Astrocyte (in vitro differentiated cells and primary cell): ENCODE results near the gene LGI2. TPM values are rescaled to one million over a fixed set of nuclear protein-coding genes. Genes with fewer than 3 reads are reported as not detected.
"Not testable (repeated sequence)": the region's sequence is repeated elsewhere in the genome, so short reads cannot be mapped to it uniquely, and the experiment has no call there.

ENCODE experiments used
- DNase-seq: peaks from one replicate; pipeline ENCODE4 v3.0.0-alpha.2; 2010; ENCODE audit warnings: low read depth
- FAIRE-seq: peaks from 2 replicates; lab custom pipeline; 2011; peaks lifted over from hg19 to GRCh38; lab: Jason Lieb, UNC
- H2AFZ ChIP-seq: 2 replicates; pipeline ENCODE4 v1.6.0; 2012; ENCODE audit warnings: low read depth, low read length, inconsistent platforms
- H3K27ac ChIP-seq: 2 replicates; pipeline ENCODE4 v1.5.1; 2011; ENCODE audit warnings: low read depth, low read length, inconsistent platforms
- H3K27me3 ChIP-seq: 2 replicates; pipeline ENCODE4 v1.6.0; 2011; ENCODE audit warnings: low read length, inconsistent platforms; ENCODE audit not compliant: insufficient read depth
- H3K36me3 ChIP-seq: 2 replicates; pipeline ENCODE4 v1.5.1; 2011; ENCODE audit warnings: low read length, inconsistent platforms; ENCODE audit not compliant: insufficient read depth
- H3K4me1 ChIP-seq: 2 replicates; pipeline ENCODE4 v1.5.1; 2011; ENCODE audit warnings: low read length, inconsistent platforms; ENCODE audit not compliant: insufficient read depth
- H3K4me2 ChIP-seq: 2 replicates; pipeline ENCODE4 v1.6.0; 2012; ENCODE audit warnings: low read length, inconsistent platforms
- H3K4me3 ChIP-seq: 2 replicates; pipeline ENCODE4 v1.5.1; 2011; ENCODE audit warnings: low read depth, mild to moderate bottlenecking, low read length, inconsistent platforms; ENCODE audit not compliant: insufficient read depth
- H3K79me2 ChIP-seq: 2 replicates; pipeline ENCODE4 v1.6.0; 2012; ENCODE audit warnings: mild to moderate bottlenecking, low read length, inconsistent platforms; ENCODE audit not compliant: insufficient read depth
- H3K9ac ChIP-seq: 2 replicates; pipeline ENCODE4 v1.6.0; 2012; ENCODE audit warnings: mild to moderate bottlenecking, low read length, inconsistent platforms
- H3K9me3 ChIP-seq: 2 replicates; pipeline ENCODE4 v1.5.1; 2012; ENCODE audit warnings: low read depth, mild to moderate bottlenecking, low read length, inconsistent platforms; ENCODE audit not compliant: insufficient read depth
- H4K20me1 ChIP-seq: 2 replicates; pipeline ENCODE4 v1.6.0; 2012; ENCODE audit warnings: low read length, inconsistent platforms; ENCODE audit not compliant: insufficient read depth
- H3K27ac Mint-ChIP-seq: one replicate; pipeline ENCODE4 v1.8.0; 2021; ENCODE audit warnings: mild to moderate bottlenecking, mixed read lengths; ENCODE audit not compliant: unreplicated experiment
- H3K27me3 Mint-ChIP-seq: one replicate; pipeline ENCODE4 v1.8.0; 2021; ENCODE audit warnings: low read depth, mixed read lengths; ENCODE audit not compliant: unreplicated experiment
- H3K36me3 Mint-ChIP-seq: one replicate; pipeline ENCODE4 v1.8.0; 2021; ENCODE audit warnings: low read depth, mixed read lengths; ENCODE audit not compliant: unreplicated experiment
- H3K4me1 Mint-ChIP-seq: one replicate; pipeline ENCODE4 v1.8.0; 2021; ENCODE audit warnings: low read depth, mixed read lengths; ENCODE audit not compliant: unreplicated experiment
- H3K4me3 Mint-ChIP-seq: one replicate; pipeline ENCODE4 v1.8.0; 2021; ENCODE audit warnings: mild to moderate bottlenecking, moderate library complexity, mixed read lengths; ENCODE audit not compliant: unreplicated experiment
- H3K9me3 Mint-ChIP-seq: one replicate; pipeline ENCODE4 v1.8.0; 2021; ENCODE audit warnings: mild to moderate bottlenecking, mixed read lengths; ENCODE audit not compliant: unreplicated experiment
- EZH2 ChIP-seq: IDR thresholded peaks from 2 replicates; pipeline ENCODE4 v1.6.1; 2012; ENCODE audit warnings: mild to moderate bottlenecking, low read length, inconsistent platforms; ENCODE audit not compliant: insufficient read depth
- total RNA-seq: library from RNA; stranded (reverse); gene quantifications from 2 replicates; pipeline ENCODE4 v1.2.1, GENCODE V29; 2021
- TF ChIP-seq, protein P1 (sequence below): IDR thresholded peaks from 2 replicates; pipeline ENCODE4 v1.5.1; 2011; ENCODE audit warnings: low read depth, mild to moderate bottlenecking, inconsistent platforms, low read length, moderate library complexity; ENCODE audit not compliant: insufficient read depth

Gene LGI2
- total RNA-seq, 1 donor from 2014 or later, result 0.27 TPM

DNA sequence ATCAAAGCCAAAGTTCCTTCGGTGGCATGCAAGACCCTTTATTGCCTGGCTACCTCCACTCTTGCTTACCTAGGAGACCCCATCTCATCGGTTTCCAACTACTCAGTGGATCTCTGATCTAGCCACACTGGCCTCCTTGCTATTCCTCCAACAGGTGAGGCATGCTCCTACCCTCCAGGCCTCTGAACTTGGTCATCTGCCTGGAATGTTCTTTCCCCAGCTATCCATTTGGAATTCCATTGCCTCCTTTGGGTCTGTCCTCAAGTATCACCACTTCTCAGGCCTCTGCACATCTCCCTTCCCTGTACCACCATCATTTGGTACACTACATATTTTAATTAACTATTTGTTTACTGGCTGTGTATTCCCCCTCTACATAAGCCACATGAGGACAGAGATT, 11.2 kb downstream of the LGI2 start:
- H3K4me1 ChIP-seq, result no peaks in the 10 kb centered on the region
- H3K4me3 Mint-ChIP-seq, result no peak overlapping the region
- FAIRE-seq (no peak), DNase-seq (no peak)
- no peaks in the 10 kb centered on the region for H3K27me3 Mint-ChIP-seq
- peaks cover 8% of the 10 kb centered on the region for H3K27me3 ChIP-seq
- TF ChIP-seq, protein P1, sequence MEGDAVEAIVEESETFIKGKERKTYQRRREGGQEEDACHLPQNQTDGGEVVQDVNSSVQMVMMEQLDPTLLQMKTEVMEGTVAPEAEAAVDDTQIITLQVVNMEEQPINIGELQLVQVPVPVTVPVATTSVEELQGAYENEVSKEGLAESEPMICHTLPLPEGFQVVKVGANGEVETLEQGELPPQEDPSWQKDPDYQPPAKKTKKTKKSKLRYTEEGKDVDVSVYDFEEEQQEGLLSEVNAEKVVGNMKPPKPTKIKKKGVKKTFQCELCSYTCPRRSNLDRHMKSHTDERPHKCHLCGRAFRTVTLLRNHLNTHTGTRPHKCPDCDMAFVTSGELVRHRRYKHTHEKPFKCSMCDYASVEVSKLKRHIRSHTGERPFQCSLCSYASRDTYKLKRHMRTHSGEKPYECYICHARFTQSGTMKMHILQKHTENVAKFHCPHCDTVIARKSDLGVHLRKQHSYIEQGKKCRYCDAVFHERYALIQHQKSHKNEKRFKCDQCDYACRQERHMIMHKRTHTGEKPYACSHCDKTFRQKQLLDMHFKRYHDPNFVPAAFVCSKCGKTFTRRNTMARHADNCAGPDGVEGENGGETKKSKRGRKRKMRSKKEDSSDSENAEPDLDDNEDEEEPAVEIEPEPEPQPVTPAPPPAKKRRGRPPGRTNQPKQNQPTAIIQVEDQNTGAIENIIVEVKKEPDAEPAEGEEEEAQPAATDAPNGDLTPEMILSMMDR, result no peak
- no peak for TF ChIP-seq EZH2
- no peaks in the 10 kb centered on the region for H3K9me3 Mint-ChIP-seq
- H3K27ac Mint-ChIP-seq, result no peak overlapping the region
- H3K9ac ChIP-seq, result no peak overlapping the region
- H3K79me2 ChIP-seq, result no peaks in the 10 kb centered on the region
- H3K36me3 Mint-ChIP-seq, result no peaks in the 10 kb centered on the region
- no peak overlapping the region for H3K27ac ChIP-seq
- H3K4me1 Mint-ChIP-seq, result no peaks in the 10 kb centered on the region
- no peaks in the 10 kb centered on the region for H3K9me3 ChIP-seq
- no peak overlapping the region for H2AFZ ChIP-seq
- H3K4me2 ChIP-seq, result no peak overlapping the region
- no peaks in the 10 kb centered on the region for H4K20me1 ChIP-seq
- no peaks in the 10 kb centered on the region for H3K36me3 ChIP-seq
- no peak overlapping the region for H3K4me3 ChIP-seq

DNA sequence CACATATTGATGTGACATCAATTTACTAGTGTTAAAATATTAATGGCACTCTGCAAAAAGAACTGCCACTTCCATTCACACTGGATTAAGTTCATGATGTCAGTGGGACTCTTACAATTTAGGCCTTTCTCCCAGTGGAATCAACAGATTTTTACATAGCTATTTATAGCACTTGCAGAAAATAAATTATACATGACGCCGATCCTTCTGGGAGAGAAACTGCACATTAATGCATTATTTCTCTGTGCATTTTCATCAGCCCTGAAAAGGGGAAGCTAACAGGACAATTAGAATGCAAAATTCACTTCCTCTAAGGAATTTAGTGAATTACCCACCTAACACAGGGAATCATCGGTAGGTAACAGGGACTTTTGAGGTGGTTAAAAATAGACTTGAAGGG, 15.7 kb downstream of the LGI2 start:
- FAIRE-seq, result no peak
- Histone ChIP-seq H3K4me1 (no peaks in the 10 kb centered on the region), H3K36me3 (no peaks in the 10 kb centered on the region), H3K4me3 (no peak overlapping the region), H3K9me3 (no peaks in the 10 kb centered on the region), H3K79me2 (no peaks in the 10 kb centered on the region), H2AFZ (no peak overlapping the region), H3K27me3 (peaks cover 14% of the 10 kb centered on the region), H3K9ac (no peak overlapping the region), H3K4me2 (no peak overlapping the region), H4K20me1 (no peaks in the 10 kb centered on the region), H3K27ac (no peak overlapping the region)
- Mint-ChIP-seq H3K27me3 (peaks cover 25% of the 10 kb centered on the region), H3K27ac (no peak overlapping the region), H3K4me1 (peaks cover 3% of the 10 kb centered on the region), H3K4me3 (no peak overlapping the region), H3K36me3 (no peaks in the 10 kb centered on the region), H3K9me3 (peaks cover 5% of the 10 kb centered on the region)
- no peak for DNase-seq
- TF ChIP-seq EZH2, result no peak
- TF ChIP-seq, protein P1, result no peak

DNA sequence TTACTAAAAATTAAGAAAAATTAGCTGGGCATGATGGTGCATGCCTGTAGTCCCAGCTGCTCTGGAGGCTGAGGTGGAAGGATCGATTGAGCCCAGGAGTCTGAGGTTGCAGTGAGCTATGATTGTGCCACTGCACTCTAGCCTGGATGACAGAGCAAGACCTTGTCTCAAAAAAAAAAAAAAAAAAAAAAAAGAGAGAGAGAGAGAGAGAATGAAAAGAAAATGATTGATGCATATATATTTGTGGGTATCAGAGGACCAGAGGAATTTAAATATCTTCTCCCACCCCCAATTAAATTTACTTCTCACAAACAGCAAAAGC, 16.1 kb downstream of the LGI2 start:
- not testable (repeated sequence) for H3K9ac ChIP-seq, H3K4me1 ChIP-seq, H3K9me3 Mint-ChIP-seq, H2AFZ ChIP-seq, H3K27ac ChIP-seq, H3K79me2 ChIP-seq, H3K27ac Mint-ChIP-seq, H3K4me3 Mint-ChIP-seq, FAIRE-seq, H3K9me3 ChIP-seq, DNase-seq, H3K4me1 Mint-ChIP-seq, H3K4me3 ChIP-seq, H3K36me3 ChIP-seq, H3K4me2 ChIP-seq, H4K20me1 ChIP-seq, H3K36me3 Mint-ChIP-seq
- H3K27me3 ChIP-seq, result peaks cover 14% of the 10 kb centered on the region
- H3K27me3 Mint-ChIP-seq, result peaks cover 27% of the 10 kb centered on the region
